Measurements from ENCODE around the gene ST3GAL2.

ST3GAL2 gene

DNA sequence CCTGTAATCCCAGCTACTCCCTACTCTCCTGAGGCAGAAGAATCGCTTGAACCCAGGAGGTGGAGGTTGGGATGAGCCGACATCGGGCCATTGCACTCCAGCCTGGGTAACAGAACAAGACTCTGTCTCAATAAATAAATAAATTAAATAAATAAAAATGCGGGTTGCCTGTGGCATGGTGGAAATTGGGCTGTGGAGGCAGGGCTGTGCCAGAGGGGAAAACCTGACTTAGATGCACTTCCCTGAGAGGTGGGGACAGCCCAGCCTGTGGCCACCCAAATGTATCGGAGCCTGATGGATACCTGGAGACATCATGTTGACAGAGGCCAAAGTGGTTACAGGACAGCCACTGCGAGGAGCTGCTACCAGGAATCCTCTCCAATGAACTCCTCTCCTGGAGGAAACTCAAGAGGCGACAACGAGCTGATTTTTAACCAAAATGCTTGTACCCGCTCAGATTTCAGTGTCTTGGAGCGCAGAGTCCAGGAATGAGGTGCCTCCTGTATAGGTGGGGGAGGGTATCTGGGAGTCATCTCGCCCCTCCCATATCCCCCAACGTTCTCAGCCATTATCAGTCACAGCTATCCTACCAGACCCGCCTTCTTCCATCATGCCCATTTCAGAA is 59.9 kb downstream of the ST3GAL2 start:
- no peak overlapping the region for H3K4me3 ChIP-seq (ENCODE audit: low read length)
- H3K9ac ChIP-seq (ENCODE audit: low read length): no peak overlapping the region
- no peak overlapping the region for H3K27ac ChIP-seq (ENCODE audit: low read length)
- H3F3A ChIP-seq (ENCODE audit: insufficient read depth, low read length): peaks cover 23% of the 10 kb centered on the region
- peaks cover 31% of the 10 kb centered on the region for H3K79me2 ChIP-seq (ENCODE audit: low read length)
- no peaks in the 10 kb centered on the region for H3K4me1 ChIP-seq (ENCODE audit: low read length)
- TF ChIP-seq EZH2phosphoT487 (IDR thresholded peaks at IDR 0.05; ENCODE audit: low read length): no peak
- TF ChIP-seq EZH2 (optimal IDR thresholded peaks at IDR 0.05; ENCODE audit: low read depth, low read length): no peak
- TF ChIP-seq, protein P1, sequence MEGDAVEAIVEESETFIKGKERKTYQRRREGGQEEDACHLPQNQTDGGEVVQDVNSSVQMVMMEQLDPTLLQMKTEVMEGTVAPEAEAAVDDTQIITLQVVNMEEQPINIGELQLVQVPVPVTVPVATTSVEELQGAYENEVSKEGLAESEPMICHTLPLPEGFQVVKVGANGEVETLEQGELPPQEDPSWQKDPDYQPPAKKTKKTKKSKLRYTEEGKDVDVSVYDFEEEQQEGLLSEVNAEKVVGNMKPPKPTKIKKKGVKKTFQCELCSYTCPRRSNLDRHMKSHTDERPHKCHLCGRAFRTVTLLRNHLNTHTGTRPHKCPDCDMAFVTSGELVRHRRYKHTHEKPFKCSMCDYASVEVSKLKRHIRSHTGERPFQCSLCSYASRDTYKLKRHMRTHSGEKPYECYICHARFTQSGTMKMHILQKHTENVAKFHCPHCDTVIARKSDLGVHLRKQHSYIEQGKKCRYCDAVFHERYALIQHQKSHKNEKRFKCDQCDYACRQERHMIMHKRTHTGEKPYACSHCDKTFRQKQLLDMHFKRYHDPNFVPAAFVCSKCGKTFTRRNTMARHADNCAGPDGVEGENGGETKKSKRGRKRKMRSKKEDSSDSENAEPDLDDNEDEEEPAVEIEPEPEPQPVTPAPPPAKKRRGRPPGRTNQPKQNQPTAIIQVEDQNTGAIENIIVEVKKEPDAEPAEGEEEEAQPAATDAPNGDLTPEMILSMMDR (IDR thresholded peaks at IDR 0.05; ENCODE audit: low read length): no peak
- no peaks in the 10 kb centered on the region for H3K9me2 ChIP-seq (replicated peaks; ENCODE audit: insufficient read depth, low read length)
- DNase-seq: no peak
- H4K20me1 ChIP-seq (ENCODE audit: insufficient read depth, low read length): no peaks in the 10 kb centered on the region
- no peak overlapping the region for H2AFZ ChIP-seq (ENCODE audit: low read length)
- H3K36me3 ChIP-seq (replicated peaks; ENCODE audit: insufficient read depth, low read length): no peaks in the 10 kb centered on the region
- no peak overlapping the region for H3K4me2 ChIP-seq (ENCODE audit: low read depth, low read length)
- H3K27me3 ChIP-seq (replicated peaks; ENCODE audit: insufficient read depth, low read length): no peaks in the 10 kb centered on the region
- no peaks in the 10 kb centered on the region for H3K9me3 ChIP-seq (replicated peaks; ENCODE audit: insufficient read depth, low read length)

DNA sequence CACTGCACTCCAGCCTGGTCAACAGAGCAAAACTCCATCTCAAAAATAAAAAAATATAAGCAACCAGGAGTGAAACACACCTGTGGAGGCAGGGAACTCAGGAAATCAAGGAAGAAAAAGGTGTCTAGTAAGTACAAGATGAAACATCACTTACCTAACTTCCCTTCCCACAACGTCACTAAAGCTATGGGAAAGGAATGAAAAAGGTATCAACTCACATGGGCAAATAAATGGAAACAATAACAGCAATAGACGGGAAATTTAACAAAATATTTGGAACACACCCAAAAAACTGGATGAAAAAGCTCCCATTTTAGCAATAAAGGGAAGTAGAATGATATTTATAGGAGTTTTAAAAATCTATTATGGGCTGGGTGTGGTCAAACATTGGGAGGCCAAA is 61.1 kb downstream of the ST3GAL2 start:
- no peaks in the 10 kb centered on the region for H3K27me3 ChIP-seq (replicated peaks; ENCODE audit: insufficient read depth, low read length)
- no peak overlapping the region for H2AFZ ChIP-seq (ENCODE audit: low read length)
- peaks cover 32% of the 10 kb centered on the region for H3F3A ChIP-seq (ENCODE audit: insufficient read depth, low read length)
- no peaks in the 10 kb centered on the region for H3K9me2 ChIP-seq (replicated peaks; ENCODE audit: insufficient read depth, low read length)
- TF ChIP-seq EZH2phosphoT487 (IDR thresholded peaks at IDR 0.05; ENCODE audit: low read length) (no peak), EZH2 (optimal IDR thresholded peaks at IDR 0.05; ENCODE audit: low read depth, low read length) (no peak)
- TF ChIP-seq, protein P1 (IDR thresholded peaks at IDR 0.05; ENCODE audit: low read length): no peak
- no peak overlapping the region for H3K4me3 ChIP-seq (ENCODE audit: low read length)
- no peaks in the 10 kb centered on the region for H3K4me1 ChIP-seq (ENCODE audit: low read length)
- H3K27ac ChIP-seq (ENCODE audit: low read length): no peak overlapping the region
- no peaks in the 10 kb centered on the region for H3K36me3 ChIP-seq (replicated peaks; ENCODE audit: insufficient read depth, low read length)
- H4K20me1 ChIP-seq (ENCODE audit: insufficient read depth, low read length): no peaks in the 10 kb centered on the region
- H3K79me2 ChIP-seq (ENCODE audit: low read length): peaks cover 31% of the 10 kb centered on the region
- H3K9ac ChIP-seq (ENCODE audit: low read length): no peak overlapping the region
- H3K4me2 ChIP-seq (ENCODE audit: low read depth, low read length): no peak overlapping the region
- no peak for DNase-seq
- no peaks in the 10 kb centered on the region for H3K9me3 ChIP-seq (replicated peaks; ENCODE audit: insufficient read depth, low read length)

DNA sequence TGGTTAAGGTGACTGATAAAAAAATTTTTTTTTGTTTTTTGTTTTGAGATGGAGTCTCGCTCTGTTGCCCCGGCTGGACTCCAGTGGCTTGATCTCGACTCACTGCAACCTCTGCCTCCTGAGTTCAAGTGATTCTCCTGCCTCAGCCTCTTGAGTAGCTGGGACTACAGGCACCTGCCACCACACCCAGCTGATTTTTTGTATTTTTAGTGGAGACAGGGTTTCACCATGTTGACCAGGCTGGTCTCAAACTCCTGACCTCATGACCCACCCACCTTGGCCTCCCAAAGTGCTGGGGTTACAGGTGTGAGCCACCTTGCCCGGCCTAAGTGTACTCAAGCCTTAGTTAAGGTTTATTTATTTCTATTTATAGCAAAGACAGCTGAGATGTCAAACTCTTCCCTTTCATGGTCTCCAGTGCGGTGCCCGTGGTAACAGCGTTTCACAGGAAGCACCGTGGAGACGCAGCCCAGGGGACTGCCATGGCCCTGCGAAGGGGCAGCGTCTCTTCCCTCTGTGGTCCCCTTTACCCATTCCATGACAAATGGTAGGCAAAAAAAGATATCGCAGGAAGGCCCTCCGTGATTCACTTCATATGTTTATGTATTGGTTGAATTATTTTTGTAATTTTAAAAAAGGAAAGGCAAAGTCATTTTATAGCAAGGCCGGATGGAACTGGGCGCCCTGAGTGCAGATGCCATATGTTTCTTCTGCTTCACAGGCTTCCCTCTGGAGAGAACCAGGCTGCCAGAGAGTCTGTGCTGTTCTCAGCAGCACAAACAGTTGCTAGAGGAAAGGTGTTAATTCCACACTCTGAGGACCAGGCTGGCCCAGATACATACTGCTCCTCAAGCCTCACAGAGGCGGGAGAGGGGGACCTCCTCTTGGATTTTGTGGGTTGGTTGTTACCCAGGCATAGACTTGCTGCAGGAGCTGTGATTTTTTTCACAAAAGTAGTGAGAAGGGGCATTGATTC is 63.0 kb downstream of the ST3GAL2 start:
- Histone ChIP-seq H3K27me3 (replicated peaks; ENCODE audit: insufficient read depth, low read length) (no peaks in the 10 kb centered on the region), H4K20me1 (ENCODE audit: insufficient read depth, low read length) (no peaks in the 10 kb centered on the region), H3K27ac (ENCODE audit: low read length) (no peak overlapping the region), H3F3A (ENCODE audit: insufficient read depth, low read length) (peaks cover 36% of the 10 kb centered on the region), H3K9me2 (replicated peaks; ENCODE audit: insufficient read depth, low read length) (no peaks in the 10 kb centered on the region), H3K4me1 (ENCODE audit: low read length) (no peaks in the 10 kb centered on the region), H3K9ac (ENCODE audit: low read length) (no peak overlapping the region), H3K4me2 (ENCODE audit: low read depth, low read length) (no peak overlapping the region), H3K79me2 (ENCODE audit: low read length) (peaks cover 29% of the 10 kb centered on the region), H3K9me3 (replicated peaks; ENCODE audit: insufficient read depth, low read length) (no peaks in the 10 kb centered on the region), H2AFZ (ENCODE audit: low read length) (no peak overlapping the region), H3K36me3 (replicated peaks; ENCODE audit: insufficient read depth, low read length) (no peaks in the 10 kb centered on the region), H3K4me3 (ENCODE audit: low read length) (no peak overlapping the region)
- TF ChIP-seq EZH2 (optimal IDR thresholded peaks at IDR 0.05; ENCODE audit: low read depth, low read length): no peak
- TF ChIP-seq EZH2phosphoT487 (IDR thresholded peaks at IDR 0.05; ENCODE audit: low read length): no peak
- no peak for DNase-seq

Data from MM.1S (cell line).